HG03439 (cell line): ENCODE results near the gene MUC6.
"Not testable (repeated sequence)": the region's sequence is repeated elsewhere in the genome, so short reads cannot be mapped to it uniquely, and the experiment has no call there.

Experiments
- ATAC-seq: cut with Tn5 transposase; IDR thresholded peaks from one replicate; pipeline ENCODE4 v1.9.1; 2021; ENCODE audit warnings: mild to moderate bottlenecking, moderate library complexity; ENCODE audit not compliant: unreplicated experiment

Gene MUC6

DNA sequence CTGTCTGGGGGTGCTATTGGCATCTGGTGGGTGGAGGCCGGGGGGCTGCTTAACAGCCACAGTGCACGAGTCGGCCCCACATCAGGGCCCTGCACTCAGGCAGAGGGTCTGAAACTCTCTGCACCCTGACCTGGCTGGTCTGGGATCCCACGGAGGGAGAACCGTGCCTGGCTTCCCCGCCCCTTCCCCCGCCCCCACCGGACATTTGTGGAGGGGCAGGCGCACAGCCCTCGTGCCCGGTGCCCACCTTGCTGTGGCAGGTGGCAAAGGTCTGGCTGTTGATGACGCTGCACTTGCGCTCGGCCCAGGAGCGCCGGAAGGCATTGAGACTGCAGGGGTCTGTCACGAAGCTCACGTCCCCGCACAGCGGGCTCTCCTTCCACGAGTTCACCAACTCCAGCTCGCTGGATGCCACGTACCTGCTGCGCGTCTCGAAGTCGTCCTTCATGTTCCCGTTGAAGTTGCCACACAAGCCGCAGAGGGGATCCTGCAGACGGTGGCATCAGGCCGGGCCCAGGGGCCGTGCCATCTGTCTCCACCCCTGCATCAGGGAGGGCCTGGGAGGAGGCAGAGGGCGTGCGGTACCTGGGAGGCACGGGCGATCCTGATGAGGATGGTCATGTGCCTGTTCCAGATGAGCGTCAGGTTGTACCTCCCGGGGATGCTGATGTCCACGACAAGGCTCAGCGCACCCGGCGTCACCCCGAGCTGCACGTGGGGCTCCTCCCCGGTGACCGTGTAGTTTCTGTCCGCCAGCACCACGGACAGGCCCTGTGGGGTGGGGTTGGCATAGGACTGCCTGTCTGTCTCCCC is 11.7 kb downstream of the MUC6 start:
- ATAC-seq, result no peak

- no peak for ATAC-seq
Measured at GRCh38 chr11:1023811-1024596, 12.5 kb downstream of the MUC6 start.

GRCh38 chr11:1022908-1023810 is 13.4 kb downstream of the MUC6 start:
- no peak for ATAC-seq

DNA sequence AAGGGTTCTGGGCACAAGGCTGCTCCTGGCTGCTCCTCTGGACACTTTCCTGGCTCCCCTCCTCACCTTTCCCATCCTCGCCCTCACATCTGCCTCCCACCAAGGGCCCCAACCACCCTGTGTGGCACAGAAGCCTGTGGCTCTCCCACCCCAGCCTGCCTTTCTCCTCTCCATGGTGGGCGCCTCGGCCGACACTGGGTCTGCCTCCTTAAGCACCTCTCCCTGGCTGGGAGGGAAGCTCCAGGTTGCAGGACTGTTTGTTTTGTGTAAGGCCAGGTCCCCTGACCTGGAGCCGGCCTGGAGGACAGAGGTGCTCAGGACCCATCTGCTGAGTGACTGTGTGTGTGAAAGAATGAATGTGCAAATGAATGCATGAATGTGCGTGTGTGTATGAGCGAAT is 14.1 kb downstream of the MUC6 start:
- no peak for ATAC-seq

DNA sequence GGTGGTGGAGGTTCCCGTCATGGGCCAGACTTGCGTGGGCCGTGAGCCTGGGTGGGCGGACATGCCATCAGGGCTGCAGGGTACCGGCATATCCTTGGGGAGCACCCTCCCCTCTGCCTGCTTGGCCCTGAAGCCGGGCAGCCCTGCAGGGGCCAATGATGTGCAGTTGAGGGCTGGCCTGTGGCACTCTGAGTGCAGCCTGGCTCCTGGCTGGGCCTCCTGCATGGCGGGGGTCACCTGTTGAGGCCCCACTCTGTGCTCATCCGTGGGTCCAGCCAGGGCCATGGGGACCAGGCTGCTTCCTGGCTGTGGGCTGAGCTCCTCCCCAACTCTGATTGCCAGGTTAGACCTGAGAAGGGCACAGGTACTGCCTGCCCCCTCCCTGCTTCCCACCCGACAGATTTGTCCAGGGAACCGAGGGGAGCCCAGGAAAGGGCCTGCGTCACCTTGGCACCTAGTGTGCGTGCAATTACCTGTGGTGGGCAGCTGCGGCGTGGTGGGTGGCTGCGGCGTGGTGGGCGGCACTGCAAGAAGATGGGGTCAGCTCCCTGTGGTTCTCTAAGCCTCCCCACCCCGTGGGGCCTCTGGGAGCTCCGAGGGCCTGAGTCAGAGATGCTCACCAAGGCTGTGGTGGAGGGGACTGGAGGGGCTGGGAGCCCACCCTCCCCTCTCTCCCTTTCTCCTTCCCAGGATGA is 16.2 kb downstream of the MUC6 start:
- ATAC-seq, result no peak

DNA sequence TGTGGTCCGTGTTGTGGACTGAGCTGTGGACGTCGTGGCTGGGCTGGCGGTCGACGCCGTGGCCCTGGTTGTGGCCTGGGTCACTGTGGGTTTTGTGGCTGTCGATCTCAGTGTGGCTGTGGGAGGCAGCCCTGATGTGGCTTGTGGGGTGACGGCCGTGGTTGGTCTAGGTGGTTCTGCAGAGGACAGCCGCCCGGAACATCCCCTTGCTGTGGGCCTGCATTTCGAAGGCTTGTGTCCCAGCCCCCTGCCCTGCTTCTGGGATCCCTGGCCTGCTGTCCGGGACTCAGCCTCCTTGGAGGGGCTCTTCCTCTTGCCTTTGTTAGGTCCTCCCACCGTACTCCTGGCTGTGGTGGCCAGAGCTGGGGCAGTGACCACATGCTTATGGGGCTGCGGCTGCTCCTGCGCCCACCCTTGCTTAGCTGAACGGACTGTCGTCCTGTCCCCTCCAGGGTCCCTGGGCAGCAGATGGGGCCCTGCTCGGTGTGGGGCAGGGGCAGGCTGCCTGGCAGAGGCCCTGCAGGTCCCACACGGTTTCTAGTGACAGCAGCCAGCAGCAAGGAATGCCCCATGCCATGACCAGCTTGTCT is 17.1 kb downstream of the MUC6 start:
- no peak for ATAC-seq

GRCh38 chr11:1018091-1018490 is 18.4 kb downstream of the MUC6 start:
- ATAC-seq, result no peak

DNA sequence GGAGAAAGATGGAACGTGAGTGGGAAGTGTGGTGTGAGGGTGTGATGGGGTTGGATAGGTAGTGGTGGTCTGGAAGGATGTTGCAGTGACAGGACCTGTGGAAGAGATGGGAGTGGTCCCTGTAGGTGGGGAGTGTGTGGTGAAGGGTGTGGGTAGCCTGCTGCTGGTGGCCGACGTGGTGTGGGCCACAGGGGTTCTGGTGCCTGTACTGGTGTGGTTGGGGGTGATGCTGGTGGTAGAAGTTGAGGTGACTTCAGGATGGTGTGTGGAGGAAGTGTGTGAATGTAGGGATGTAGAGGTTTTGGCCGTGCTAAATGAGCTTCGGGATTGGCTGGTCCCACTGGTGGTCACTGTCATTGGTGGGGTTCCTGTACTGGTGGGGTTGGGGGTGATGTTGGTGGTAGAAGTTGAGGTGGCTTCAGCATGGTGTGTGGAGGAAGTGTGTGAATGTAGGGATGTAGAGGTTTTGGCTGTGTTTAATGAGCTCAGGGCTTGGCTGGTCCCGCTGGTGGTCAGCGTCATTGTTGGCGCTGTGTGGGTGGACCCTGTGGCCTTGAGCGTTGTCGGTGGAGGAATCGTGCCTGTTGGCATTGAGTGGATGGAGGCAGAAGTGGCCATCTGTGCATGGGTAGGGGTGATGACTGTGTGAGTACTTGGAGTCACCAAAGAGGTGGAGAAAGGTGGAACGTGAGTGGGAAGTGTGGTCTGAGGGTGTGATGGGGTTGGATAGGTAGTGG is 19.1 kb downstream of the MUC6 start:
- no peak for ATAC-seq

GRCh38 chr11:1016610-1017126 is 19.9 kb downstream of the MUC6 start:
- ATAC-seq, result not testable (repeated sequence)

- no peak for ATAC-seq
Measured at GRCh38 chr11:1015826-1016545, 20.5 kb downstream of the MUC6 start.

DNA sequence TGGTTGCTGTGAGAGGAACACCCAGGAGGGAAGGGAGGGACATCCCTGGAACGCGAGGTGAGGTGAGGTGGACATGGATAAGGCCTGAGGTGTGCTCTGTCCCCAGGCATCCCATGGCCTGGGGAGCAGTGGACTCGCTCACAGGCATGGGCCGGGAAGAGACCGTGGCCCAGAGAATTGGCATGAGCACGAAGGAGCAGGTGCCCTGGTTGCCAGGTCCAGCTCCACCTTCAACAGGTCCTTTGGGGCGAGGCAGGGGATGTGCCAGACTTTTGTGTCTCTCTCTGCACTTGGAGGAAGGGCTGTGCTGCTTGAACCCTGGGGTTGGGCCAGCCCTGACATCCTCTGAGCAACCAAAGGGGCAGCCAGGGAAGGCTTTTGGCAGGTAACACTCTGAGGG is 21.5 kb downstream of the MUC6 start:
- no peak for ATAC-seq

- ATAC-seq, result no peak
Measured at GRCh38 chr11:1014276-1014675, 22.2 kb downstream of the MUC6 start.

GRCh38 chr11:1013631-1013935 is 22.9 kb downstream of the MUC6 start:
- no peak for ATAC-seq

DNA sequence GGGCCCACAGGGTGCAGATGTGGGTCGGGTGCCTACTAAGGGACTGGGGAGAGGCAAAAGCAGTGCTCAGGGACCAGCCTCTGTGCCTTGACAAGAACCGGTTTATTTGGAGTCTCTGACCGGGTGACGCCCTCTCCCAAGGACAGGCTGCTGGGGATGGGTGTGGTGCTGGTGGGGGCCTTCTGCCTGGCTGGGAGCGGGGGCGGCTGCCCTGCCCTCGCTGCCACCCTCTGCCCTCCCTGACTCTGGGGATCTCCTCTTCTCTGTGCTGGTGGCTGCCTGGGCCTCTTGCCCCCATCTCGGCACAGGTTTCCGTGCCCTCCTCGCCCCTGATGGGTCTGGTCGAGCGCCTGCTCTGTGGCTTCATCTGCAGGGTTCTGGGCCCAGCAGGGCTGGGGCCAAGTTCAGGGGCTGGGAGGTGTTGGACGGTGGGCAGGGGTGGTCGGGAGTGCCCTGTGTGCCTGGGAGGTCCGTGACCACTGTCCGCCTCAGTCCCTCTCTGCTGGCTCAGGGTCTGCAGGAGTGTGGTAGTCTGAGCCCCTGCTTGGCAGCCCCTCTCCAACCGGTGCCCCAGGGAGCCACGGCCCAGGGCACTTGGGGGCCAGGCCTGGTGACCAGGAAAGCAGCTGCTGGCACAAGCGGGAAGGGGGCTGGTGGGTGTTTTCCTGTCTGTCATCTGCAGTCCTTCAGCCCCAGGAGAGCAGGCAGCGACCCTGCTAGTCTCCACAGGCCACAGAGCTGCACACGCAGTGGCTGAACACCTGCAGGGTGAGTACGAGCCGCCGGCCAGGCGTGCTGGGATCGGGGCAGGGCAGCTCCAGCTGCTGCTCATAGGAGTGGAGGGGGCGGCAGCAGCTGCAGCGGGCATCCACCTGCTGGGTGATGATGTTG is 23.5 kb downstream of the MUC6 start:
- no peak for ATAC-seq

DNA sequence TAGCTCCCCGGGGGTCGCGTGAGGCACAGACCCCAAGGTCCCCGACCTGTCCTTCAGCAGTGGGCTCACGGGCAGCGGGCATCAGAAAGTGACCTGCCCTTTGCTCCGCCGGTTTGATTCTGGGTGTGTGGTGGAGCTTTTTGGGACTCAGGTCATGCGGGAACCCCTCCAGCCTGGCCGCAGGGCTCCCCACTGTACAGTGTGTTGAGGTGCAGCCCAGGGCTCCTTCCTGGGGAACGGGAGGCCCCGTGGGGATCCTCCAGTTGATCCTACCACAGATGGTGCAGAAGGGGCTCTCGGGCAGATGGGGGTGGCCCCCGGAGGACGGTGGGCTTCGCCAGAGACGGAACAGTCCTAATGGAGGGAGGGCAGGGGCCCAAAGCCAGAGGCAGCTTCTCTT is 24.2 kb downstream of the MUC6 start:
- no peak for ATAC-seq

GRCh38 chr11:1011320-1011698 is 25.2 kb downstream of the MUC6 start:
- ATAC-seq, result no peak

- no peak for ATAC-seq
Measured at GRCh38 chr11:1010551-1011319, 25.8 kb downstream of the MUC6 start.
